Measurements from ENCODE around the gene B2M.
"Not testable (repeated sequence)": the region's sequence is repeated elsewhere in the genome, so short reads cannot be mapped to it uniquely, and the experiment has no call there.

Gene B2M

DNA sequence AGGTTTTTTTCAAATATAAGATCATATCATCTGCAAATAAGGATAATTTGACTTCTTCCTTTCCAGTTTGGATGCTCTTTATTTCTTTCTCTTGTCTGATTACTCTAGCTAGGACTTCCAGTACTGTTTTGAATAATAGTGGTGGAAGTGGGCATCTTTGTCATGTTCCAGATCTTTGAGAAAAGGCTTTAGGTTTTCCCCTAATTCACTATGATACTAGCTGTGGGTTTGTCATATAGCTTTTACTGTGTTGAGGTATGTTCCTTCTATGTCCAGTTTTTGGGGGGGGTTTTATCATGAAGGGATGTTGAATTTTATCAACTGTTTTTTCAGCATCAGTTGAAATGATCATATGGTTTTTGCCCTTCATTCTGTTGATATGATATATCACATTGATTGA is 10.6 kb upstream of the B2M start:
- DNase-seq = not testable (repeated sequence)

DNA sequence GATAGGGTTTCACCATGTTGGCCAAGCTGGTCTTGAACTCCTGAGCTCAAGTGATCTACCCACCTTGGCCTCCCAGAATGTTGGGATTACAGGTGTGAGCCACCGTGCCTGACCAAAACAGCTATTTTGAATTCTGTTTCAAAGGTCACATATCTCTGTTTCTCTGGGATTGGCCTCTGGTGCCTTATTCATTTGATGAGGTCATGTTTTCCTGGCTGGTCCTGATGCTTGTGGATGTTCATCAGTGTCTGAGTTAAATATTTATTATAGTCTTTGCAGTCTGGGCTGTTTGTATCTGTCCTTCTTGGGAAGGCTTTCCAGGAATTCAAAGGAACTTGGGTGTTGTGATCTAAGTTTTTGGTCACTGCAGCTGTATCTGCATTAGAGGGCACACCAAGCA is 5.3 kb upstream of the B2M start:
- no peak for DNase-seq

DNA sequence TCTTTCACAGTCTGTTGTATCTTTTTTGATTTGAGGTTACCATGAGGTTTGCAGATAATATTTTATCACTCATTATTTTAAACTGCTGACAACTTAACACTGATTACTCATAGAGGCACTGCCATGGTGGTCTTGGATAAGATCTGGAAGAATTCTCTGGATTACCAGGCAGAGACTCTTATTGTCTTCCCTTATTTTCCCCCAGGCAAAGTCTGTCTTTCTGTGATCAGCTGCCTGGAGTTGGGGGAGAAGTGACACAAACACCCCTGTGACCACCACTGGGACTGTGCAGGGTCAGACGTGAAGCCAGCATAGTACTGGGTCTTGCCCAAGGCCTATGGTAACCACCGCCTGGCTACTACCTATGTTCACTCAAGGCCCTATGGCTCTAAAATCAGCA is 4.9 kb upstream of the B2M start:
- DNase-seq = no peak

DNA sequence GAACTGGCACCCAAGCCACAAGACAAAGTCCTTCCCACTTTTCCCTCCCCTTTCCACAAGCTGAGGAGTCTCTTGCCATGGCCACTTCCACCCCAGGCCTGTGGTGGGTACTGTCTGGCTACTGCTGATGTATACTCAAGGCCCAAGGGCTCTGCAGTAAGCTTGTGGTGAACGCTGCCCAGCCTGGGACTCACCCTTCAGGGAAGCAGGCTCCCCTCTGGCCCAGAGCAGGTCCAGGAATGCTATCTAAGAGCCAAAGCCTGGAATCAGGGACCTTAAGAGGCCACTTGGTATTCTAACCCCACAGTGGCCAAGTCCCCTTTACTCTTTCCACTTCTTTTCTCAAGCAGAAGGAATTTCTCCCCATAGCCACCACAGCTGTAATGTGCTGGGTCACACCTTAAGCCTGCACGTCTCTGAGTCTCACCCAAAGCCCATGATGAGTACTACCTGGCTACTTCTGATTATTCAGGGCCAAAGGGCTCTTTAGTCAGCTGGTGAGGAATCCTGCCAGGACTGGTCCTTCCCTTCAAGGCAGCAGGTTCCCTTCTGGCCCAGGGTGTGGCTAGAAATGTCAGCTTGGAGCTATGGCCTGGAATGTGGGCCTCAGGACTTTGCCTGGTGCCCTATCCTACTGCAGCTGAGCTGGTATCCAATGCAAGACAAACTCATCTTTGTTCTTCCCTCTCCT is 4.2 kb upstream of the B2M start:
- DNase-seq = no peak

DNA sequence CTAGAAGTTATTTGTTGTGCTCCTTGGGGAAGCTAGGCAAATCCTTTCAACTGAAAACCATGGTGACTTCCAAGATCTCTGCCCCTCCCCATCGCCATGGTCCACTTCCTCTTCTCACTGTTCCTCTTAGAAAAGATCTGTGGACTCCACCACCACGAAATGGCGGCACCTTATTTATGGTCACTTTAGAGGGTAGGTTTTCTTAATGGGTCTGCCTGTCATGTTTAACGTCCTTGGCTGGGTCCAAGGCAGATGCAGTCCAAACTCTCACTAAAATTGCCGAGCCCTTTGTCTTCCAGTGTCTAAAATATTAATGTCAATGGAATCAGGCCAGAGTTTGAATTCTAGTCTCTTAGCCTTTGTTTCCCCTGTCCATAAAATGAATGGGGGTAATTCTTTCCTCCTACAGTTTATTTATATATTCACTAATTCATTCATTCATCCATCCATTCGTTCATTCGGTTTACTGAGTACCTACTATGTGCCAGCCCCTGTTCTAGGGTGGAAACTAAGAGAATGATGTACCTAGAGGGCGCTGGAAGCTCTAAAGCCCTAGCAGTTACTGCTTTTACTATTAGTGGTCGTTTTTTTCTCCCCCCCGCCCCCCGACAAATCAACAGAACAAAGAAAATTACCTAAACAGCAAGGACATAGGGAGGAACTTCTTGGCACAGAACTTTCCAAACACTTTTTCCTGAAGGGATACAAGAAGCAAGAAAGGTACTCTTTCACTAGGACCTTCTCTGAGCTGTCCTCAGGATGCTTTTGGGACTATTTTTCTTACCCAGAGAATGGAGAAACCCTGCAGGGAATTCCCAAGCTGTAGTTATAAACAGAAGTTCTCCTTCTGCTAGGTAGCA is 851 bp upstream of the B2M start:
- peak; percentile 76 for DNase-seq

DNA sequence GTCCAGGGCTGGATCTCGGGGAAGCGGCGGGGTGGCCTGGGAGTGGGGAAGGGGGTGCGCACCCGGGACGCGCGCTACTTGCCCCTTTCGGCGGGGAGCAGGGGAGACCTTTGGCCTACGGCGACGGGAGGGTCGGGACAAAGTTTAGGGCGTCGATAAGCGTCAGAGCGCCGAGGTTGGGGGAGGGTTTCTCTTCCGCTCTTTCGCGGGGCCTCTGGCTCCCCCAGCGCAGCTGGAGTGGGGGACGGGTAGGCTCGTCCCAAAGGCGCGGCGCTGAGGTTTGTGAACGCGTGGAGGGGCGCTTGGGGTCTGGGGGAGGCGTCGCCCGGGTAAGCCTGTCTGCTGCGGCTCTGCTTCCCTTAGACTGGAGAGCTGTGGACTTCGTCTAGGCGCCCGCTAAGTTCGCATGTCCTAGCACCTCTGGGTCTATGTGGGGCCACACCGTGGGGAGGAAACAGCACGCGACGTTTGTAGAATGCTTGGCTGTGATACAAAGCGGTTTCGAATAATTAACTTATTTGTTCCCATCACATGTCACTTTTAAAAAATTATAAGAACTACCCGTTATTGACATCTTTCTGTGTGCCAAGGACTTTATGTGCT is 527 bp downstream of the B2M start:
- DNase-seq = no peak

DNA sequence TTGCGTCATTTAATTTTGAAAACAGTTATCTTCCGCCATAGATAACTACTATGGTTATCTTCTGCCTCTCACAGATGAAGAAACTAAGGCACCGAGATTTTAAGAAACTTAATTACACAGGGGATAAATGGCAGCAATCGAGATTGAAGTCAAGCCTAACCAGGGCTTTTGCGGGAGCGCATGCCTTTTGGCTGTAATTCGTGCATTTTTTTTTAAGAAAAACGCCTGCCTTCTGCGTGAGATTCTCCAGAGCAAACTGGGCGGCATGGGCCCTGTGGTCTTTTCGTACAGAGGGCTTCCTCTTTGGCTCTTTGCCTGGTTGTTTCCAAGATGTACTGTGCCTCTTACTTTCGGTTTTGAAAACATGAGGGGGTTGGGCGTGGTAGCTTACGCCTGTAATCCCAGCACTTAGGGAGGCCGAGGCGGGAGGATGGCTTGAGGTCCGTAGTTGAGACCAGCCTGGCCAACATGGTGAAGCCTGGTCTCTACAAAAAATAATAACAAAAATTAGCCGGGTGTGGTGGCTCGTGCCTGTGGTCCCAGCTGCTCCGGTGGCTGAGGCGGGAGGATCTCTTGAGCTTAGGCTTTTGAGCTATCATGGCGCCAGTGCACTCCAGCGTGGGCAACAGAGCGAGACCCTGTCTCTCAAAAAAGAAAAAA is 1.2 kb downstream of the B2M start:
- DNase-seq = peak; percentile 52

DNA sequence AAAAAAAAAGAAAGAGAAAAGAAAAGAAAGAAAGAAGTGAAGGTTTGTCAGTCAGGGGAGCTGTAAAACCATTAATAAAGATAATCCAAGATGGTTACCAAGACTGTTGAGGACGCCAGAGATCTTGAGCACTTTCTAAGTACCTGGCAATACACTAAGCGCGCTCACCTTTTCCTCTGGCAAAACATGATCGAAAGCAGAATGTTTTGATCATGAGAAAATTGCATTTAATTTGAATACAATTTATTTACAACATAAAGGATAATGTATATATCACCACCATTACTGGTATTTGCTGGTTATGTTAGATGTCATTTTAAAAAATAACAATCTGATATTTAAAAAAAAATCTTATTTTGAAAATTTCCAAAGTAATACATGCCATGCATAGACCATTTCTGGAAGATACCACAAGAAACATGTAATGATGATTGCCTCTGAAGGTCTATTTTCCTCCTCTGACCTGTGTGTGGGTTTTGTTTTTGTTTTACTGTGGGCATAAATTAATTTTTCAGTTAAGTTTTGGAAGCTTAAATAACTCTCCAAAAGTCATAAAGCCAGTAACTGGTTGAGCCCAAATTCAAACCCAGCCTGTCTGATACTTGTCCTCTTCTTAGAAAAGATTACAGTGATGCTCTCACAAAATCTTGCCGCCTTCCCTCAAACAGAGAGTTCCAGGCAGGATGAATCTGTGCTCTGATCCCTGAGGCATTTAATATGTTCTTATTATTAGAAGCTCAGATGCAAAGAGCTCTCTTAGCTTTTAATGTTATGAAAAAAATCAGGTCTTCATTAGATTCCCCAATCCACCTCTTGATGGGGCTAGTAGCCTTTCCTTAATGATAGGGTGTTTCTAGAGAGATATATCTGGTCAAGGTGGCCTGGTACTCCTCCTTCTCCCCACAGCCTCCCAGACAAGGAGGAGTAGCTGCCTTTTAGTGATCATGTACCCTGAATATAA is 2.0 kb downstream of the B2M start:
- no peak for DNase-seq

DNA sequence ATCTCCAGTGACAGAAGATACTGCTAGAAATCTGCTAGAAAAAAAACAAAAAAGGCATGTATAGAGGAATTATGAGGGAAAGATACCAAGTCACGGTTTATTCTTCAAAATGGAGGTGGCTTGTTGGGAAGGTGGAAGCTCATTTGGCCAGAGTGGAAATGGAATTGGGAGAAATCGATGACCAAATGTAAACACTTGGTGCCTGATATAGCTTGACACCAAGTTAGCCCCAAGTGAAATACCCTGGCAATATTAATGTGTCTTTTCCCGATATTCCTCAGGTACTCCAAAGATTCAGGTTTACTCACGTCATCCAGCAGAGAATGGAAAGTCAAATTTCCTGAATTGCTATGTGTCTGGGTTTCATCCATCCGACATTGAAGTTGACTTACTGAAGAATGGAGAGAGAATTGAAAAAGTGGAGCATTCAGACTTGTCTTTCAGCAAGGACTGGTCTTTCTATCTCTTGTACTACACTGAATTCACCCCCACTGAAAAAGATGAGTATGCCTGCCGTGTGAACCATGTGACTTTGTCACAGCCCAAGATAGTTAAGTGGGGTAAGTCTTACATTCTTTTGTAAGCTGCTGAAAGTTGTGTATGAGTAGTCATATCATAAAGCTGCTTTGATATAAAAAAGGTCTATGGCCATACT is 4.0 kb downstream of the B2M start:
- no peak for DNase-seq

DNA sequence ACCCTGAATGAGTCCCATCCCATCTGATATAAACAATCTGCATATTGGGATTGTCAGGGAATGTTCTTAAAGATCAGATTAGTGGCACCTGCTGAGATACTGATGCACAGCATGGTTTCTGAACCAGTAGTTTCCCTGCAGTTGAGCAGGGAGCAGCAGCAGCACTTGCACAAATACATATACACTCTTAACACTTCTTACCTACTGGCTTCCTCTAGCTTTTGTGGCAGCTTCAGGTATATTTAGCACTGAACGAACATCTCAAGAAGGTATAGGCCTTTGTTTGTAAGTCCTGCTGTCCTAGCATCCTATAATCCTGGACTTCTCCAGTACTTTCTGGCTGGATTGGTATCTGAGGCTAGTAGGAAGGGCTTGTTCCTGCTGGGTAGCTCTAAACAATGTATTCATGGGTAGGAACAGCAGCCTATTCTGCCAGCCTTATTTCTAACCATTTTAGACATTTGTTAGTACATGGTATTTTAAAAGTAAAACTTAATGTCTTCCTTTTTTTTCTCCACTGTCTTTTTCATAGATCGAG is 4.5 kb downstream of the B2M start:
- no peak for DNase-seq

DNA sequence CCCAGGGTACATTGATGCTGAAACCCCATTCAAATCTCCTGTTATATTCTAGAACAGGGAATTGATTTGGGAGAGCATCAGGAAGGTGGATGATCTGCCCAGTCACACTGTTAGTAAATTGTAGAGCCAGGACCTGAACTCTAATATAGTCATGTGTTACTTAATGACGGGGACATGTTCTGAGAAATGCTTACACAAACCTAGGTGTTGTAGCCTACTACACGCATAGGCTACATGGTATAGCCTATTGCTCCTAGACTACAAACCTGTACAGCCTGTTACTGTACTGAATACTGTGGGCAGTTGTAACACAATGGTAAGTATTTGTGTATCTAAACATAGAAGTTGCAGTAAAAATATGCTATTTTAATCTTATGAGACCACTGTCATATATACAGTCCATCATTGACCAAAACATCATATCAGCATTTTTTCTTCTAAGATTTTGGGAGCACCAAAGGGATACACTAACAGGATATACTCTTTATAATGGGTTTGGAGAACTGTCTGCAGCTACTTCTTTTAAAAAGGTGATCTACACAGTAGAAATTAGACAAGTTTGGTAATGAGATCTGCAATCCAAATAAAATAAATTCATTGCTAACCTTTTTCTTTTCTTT is 5.8 kb downstream of the B2M start:
- DNase-seq = no peak

DNA sequence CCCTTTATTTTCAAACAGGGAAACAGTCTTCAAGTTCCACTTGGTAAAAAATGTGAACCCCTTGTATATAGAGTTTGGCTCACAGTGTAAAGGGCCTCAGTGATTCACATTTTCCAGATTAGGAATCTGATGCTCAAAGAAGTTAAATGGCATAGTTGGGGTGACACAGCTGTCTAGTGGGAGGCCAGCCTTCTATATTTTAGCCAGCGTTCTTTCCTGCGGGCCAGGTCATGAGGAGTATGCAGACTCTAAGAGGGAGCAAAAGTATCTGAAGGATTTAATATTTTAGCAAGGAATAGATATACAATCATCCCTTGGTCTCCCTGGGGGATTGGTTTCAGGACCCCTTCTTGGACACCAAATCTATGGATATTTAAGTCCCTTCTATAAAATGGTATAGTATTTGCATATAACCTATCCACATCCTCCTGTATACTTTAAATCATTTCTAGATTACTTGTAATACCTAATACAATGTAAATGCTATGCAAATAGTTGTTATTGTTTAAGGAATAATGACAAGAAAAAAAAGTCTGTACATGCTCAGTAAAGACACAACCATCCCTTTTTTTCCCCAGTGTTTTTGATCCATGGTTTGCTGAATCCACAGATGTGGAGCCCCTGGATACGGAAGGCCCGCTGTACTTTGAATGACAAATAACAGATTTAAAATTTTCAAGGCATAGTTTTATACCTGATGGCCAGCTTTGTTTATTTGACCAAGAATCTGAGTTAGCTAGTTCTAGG is 7.0 kb downstream of the B2M start:
- DNase-seq = no peak

DNA sequence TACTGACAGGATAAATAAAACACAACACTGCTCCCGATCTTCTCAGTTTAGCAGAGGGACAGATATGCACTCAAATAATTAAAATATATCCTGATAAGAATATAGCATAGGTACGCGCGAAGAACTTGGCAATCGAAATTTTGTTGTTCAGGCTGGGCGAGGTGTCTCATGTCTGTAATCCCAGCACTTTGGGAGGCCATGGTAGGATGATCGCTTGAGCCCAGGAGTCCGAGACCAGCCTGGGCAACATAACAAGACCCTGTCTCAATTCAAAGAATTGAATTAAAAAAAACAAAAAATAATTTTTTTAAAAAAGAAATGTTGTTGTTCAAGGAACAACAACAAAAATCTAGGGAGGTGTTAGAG is 7.6 kb downstream of the B2M start:
- no peak for DNase-seq

DNA sequence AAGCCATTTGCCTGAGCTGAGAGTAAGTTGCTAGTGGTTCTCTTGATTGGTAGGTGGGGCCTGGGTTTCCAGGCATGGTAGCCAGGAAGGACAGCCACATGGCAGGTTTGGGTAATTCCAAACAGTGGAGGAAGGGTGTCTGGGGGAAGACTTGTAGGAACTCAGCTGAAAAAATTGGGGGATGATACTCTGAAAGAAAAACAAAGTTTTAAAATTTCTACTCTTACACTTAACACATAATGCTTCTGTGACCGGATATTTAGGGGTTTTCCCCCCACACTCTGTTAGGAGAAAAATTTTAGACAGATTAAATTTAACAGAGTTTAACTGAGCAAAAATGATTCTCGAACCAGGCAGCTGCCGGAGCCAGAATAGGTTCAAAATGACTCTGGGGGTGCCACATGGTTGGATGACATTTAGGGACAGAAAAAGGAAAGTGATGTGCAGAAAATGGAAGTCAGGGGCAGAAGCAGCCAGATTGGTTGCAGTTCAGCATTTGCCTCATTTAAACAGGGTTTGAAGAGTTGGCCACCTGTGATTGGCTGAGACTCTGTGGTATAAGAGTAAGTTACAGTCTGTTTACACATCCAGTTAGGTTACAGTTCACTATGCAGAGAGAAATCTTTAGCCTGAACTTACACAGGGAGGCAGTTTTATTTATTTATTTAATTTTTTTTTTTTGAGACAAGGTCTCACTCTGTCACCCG is 8.1 kb downstream of the B2M start:
- DNase-seq = no peak

DNA sequence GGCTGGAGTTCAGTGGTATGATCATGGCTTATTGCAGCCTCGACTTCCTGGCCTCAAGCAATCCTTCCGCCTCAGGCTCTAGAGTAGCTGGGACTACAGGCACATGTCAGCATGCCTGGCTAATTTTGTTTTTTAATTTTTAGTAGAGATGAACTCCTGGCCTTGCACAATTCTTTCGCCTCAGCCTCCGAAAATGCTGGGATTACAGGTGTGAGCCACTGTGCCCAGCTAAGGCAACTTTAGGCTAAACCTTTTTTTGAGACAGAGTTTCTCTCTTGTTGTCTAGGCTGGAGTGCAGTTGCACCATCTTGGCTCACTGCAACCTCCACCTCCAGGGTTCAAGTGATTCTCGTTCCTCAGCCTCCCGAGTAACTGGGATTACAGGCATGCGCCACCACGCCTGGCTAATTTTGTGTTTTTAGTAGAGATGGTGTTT is 8.7 kb downstream of the B2M start:
- DNase-seq = not testable (repeated sequence)

DNA sequence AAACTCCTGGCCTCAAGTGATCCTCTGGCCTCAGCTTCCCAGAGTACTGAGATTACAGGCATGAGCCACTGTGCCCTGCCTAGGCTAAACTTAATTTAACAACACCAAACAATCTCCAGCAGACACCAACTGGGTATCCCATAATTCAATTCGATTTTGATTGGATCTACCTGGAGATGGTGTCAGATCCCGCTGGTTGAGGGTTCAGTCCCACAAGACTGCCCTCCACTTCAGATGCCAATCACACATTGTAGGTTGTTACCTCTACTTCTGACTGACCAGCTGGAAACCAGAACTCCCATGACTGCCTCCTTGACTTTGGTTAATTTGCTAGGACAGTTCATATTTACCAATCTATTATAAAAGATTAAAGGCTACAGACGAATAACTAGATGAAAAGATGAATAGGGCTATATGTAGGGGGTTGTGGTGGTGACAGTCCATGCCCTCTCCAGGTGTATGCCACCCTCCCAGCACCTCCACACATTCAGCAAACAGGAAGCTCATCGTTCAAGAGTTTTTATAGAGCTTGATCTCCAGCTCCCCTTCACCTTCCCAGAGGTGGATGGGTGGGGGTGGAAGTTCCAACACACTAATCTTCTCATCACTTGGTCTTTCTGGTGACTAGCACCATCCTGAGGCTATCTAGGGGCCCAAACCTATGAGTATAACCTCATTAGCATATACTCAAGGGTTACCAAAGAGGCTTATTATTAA is 9.3 kb downstream of the B2M start:
- no peak for DNase-seq

DNA sequence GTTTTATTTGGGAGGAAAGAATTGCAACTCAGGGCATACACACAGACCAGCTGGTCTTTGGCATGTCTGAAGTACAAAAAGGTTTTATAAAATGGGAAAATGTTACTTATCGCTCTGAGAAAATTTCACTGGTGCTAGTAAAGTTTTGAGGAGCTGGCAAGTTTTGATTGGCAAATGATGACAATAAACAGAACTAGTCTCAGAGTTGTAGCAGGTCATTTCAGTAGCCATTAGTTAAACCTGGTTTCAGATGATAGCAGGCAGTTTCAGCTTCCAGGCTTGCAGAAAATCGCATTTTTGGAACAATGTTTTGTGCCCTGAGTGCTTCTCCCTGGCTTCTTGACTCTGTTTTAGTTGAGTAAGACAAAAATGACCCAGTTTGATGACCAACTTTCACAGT is 10.7 kb downstream of the B2M start:
- no peak for DNase-seq

DNA sequence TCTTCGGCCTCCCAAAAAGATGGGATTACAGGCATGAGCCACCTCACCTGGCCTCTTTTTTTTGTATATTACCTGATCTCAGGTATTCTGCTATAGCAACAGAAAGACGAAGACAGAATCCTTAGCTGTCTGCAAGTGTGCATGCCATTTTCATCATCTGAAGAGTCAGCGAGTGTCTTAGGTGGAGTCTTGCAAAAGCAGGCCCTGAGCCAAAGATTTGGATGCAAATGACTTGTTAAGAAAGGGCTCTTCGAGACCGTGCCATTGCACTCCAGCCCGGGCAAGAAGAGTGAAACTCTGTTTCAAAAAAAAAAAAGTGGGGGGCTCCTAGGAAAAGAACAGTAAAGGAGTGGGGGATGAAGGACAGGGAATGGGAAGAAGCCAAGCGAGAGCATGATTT is 14.8 kb downstream of the B2M start:
- DNase-seq = no peak

Measured in KG1 (cell line).